A549 (cell line): ENCODE measurements around the gene ACP4.
"Not testable (repeated sequence)": the region's sequence is repeated elsewhere in the genome, so short reads cannot be mapped to it uniquely, and the experiment has no call there.

Experiments
- EP300 ChIP-seq, 2 experiments: fragments of >200 bp; sonication (Bioruptor Twin); formaldehyde crosslinking; IDR thresholded peaks; 2 replicates in 1 of 2; 3 replicates in 1 of 2; pipeline ENCODE4 v1.6.1; 2016 to 2017
- MAZ ChIP-seq: fragments of 150-350 bp; IDR thresholded peaks from 2 replicates; pipeline ENCODE4 v1.6.1; 2014; ENCODE audit warnings: antibody characterized with exemption, low read depth, low read length, borderline replicate concordance
- POLR2A ChIP-seq: IDR thresholded peaks from 2 replicates; pipeline ENCODE4 v1.6.1; 2012; ENCODE audit warnings: mild to moderate bottlenecking, low read length
- RCOR1 ChIP-seq: fragments of 150-350 bp; IDR thresholded peaks from 2 replicates; pipeline ENCODE4 v1.6.1; 2014; ENCODE audit warnings: antibody characterized with exemption, low read length, low read depth
- TF ChIP-seq, protein P1 (sequence below): fragments of >200 bp; sonication (Bioruptor Twin); formaldehyde crosslinking; IDR thresholded peaks from 3 replicates; pipeline ENCODE4 v1.5.1; 2016
- TF ChIP-seq, protein P2 (sequence below): fragments of 200-600 bp; sonication (generic); IDR thresholded peaks from 2 replicates; pipeline ENCODE4 v1.6.1; 2016; ENCODE audit warnings: antibody characterized with exemption, mild to moderate bottlenecking, moderate library complexity

DNA sequence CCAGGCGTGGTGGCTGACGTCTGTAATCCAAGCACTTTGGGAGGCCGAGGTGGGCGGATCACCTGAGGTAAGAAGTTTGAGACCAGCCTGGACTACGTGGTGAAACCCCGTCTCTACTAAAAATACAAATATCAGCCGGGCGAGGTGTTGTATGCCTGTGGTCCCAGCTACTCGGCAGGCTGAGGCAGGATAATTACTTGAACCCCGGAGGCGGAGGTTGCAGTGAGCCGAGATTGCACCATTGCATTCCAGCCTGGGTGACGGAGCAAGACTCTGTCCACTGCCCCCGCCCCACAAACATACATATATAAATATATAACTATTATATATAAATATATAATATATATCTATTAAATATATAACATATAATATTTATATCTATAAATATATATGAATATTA, 43.1 kb upstream of the ACP4 start:
- TF ChIP-seq MAZ; EP300 (IDR thresholded peaks at IDR 0.05); RCOR1; POLR2A: not testable (repeated sequence)
- TF ChIP-seq, protein P1, sequence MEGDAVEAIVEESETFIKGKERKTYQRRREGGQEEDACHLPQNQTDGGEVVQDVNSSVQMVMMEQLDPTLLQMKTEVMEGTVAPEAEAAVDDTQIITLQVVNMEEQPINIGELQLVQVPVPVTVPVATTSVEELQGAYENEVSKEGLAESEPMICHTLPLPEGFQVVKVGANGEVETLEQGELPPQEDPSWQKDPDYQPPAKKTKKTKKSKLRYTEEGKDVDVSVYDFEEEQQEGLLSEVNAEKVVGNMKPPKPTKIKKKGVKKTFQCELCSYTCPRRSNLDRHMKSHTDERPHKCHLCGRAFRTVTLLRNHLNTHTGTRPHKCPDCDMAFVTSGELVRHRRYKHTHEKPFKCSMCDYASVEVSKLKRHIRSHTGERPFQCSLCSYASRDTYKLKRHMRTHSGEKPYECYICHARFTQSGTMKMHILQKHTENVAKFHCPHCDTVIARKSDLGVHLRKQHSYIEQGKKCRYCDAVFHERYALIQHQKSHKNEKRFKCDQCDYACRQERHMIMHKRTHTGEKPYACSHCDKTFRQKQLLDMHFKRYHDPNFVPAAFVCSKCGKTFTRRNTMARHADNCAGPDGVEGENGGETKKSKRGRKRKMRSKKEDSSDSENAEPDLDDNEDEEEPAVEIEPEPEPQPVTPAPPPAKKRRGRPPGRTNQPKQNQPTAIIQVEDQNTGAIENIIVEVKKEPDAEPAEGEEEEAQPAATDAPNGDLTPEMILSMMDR = not testable (repeated sequence)
- TF ChIP-seq, protein P2, sequence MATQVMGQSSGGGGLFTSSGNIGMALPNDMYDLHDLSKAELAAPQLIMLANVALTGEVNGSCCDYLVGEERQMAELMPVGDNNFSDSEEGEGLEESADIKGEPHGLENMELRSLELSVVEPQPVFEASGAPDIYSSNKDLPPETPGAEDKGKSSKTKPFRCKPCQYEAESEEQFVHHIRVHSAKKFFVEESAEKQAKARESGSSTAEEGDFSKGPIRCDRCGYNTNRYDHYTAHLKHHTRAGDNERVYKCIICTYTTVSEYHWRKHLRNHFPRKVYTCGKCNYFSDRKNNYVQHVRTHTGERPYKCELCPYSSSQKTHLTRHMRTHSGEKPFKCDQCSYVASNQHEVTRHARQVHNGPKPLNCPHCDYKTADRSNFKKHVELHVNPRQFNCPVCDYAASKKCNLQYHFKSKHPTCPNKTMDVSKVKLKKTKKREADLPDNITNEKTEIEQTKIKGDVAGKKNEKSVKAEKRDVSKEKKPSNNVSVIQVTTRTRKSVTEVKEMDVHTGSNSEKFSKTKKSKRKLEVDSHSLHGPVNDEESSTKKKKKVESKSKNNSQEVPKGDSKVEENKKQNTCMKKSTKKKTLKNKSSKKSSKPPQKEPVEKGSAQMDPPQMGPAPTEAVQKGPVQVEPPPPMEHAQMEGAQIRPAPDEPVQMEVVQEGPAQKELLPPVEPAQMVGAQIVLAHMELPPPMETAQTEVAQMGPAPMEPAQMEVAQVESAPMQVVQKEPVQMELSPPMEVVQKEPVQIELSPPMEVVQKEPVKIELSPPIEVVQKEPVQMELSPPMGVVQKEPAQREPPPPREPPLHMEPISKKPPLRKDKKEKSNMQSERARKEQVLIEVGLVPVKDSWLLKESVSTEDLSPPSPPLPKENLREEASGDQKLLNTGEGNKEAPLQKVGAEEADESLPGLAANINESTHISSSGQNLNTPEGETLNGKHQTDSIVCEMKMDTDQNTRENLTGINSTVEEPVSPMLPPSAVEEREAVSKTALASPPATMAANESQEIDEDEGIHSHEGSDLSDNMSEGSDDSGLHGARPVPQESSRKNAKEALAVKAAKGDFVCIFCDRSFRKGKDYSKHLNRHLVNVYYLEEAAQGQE = not testable (repeated sequence)
